Liver (tissue), 3 donors: ENCODE results near the gene TNFAIP1.

ENCODE experiments used
- CTCF ChIP-seq: fragments of 150-350 bp; IDR thresholded peaks from 2 replicates; pipeline ENCODE4 v1.5.1; 2017; ENCODE audit warnings: improper control_type of control experiment, low read depth, low read length; ENCODE audit not compliant: missing input control
- JUND ChIP-seq, 2 donors: IDR thresholded peaks; 2 replicates each; pipeline ENCODE4 v1.6.1; 2016; ENCODE audit warnings: antibody characterized with exemption in 2 of 2
- MAX ChIP-seq: IDR thresholded peaks from 2 replicates; pipeline ENCODE4 v1.6.1; 2016; ENCODE audit warnings: antibody characterized with exemption
- REST ChIP-seq: IDR thresholded peaks from 2 replicates; pipeline ENCODE4 v1.6.1; 2016; ENCODE audit warnings: antibody characterized with exemption, mild to moderate bottlenecking
- donor health status: healthy.
- donor health status: healthy.

- TF ChIP-seq CTCF (no peak), JUND (IDR thresholded peaks at IDR 0.05) (no peak), REST (no peak), MAX (no peak)
Observed at GRCh38 chr17:28365487-28365886, 29.9 kb downstream of the TNFAIP1 start.
